ENCODE measurements around the gene PDIA2. TPM values are rescaled to one million over a fixed set of nuclear protein-coding genes. Genes with fewer than 3 reads are reported as not detected.

Gene PDIA2
- total and polyA plus RNA-seq, 2 donors: 0.14 to 1.8 TPM

DNA sequence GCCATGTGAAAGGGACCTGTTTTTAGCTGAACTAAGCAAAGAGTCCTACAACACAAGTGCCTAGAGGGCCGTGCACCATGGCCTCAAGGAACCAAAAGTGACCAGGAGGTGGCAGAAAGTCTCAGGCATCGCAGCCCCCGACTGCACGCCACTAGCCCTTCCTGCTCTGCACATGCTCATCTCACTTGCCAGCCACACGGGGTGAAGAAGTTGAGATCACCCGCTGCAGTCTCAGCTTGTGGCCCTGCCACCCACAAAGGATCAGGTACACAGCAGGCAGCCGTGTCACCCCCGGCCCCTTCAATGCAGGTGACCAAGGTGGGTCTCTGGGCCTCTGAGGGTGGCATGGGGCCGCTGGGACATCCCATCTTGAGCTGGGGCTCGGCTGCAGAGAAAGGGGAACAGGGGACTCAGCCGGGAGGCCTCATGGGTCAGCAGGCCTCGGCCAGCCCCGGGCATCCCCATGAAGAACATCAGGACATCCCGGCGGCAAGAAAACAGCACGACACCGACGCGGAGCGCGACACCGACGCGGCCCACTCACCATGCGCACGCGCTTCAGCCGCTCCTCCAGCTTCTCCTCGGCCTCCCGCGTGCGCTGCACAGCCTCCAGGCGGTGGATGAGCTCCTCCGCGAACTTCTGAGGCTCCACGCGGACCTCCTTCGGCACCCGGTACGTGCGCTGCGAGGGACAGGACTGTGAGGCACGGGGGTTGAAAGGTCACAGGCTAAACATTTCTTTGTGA, 21.0 kb downstream of the PDIA2 start:
- 97% methylated on average over 43 of the region's 43 CpGs for WGBS
- Histone ChIP-seq H3K27me3 (ENCODE audit: control insufficient read depth in 2 of 2, insufficient read depth in 1 of 2, low read length in 1 of 2) (no peaks in the 10 kb centered on the region), H3K4me3 (ENCODE audit: low read length in 2 of 2) (no peak overlapping the region), H3K27ac (ENCODE audit: low read depth in 1 of 2, low read length in 1 of 2) (no peak overlapping the region), H3K4me1 (ENCODE audit: control insufficient read depth in 2 of 2, insufficient read depth in 2 of 2, low read length in 2 of 2) (peaks cover 0 to 18% of the 10 kb centered on the region in 2 donors), H3K36me3 (ENCODE audit: control insufficient read depth in 2 of 2, insufficient read depth in 2 of 2, low read length in 1 of 2) (peaks cover 37 to 64% of the 10 kb centered on the region in 2 donors), H3K9me3 (ENCODE audit: control insufficient read depth in 2 of 2, insufficient read depth in 1 of 2, low read length in 1 of 2) (no peaks in the 10 kb centered on the region)
- no peak for DNase-seq (ENCODE audit: low read depth in 6 of 9, low spot score in 9 of 9)

DNA sequence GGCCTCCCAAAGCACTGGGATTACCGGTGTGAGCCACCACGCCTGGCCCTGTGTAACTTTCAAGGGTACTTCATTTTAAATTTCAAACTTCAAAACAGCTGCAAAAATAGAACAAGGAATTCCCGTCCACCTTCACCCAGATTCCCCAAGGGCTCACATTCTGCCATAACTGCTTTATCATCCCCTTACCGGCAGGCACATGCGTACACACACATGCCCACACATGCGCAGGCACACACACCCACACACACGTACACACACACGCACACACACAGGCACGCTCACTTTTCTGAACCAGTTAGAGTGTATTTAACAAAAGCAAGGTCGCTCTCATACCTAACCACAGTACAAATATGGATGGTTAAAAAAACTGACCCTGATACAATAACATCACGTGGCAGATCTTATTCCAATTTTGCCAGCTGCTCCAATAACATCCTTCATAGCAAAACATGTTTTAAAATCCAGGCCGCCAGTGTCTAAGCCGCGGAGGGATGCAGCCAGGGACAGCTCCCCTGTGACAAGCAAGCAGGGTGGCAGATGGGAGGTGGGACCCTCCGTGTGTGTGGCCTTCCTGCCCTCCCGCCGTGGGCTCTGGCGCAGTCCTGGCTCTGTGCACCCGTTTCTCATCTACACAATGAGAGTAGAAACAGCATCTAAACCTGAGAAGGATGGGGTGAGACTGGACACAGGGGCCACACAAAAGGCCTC, 23.1 kb downstream of the PDIA2 start:
- peaks cover 37 to 63% of the 10 kb centered on the region in 2 donors for H3K36me3 ChIP-seq (ENCODE audit: control insufficient read depth in 2 of 2, insufficient read depth in 2 of 2, low read length in 1 of 2)
- no peaks in the 10 kb centered on the region for H3K9me3 ChIP-seq (ENCODE audit: control insufficient read depth in 2 of 2, insufficient read depth in 1 of 2, low read length in 1 of 2)
- DNase-seq (ENCODE audit: low read depth in 6 of 9, low spot score in 9 of 9): no peak
- no peak overlapping the region for H3K4me3 ChIP-seq (ENCODE audit: low read length in 2 of 2)
- 92% methylated on average over 19 of the region's 19 CpGs for WGBS
- H3K27ac ChIP-seq (ENCODE audit: low read depth in 1 of 2, low read length in 1 of 2): no peak overlapping the region
- no peaks in the 10 kb centered on the region for H3K27me3 ChIP-seq (ENCODE audit: control insufficient read depth in 2 of 2, insufficient read depth in 1 of 2, low read length in 1 of 2)
- peaks cover 0 to 28% of the 10 kb centered on the region in 2 donors for H3K4me1 ChIP-seq (ENCODE audit: control insufficient read depth in 2 of 2, insufficient read depth in 2 of 2, low read length in 2 of 2)

DNA sequence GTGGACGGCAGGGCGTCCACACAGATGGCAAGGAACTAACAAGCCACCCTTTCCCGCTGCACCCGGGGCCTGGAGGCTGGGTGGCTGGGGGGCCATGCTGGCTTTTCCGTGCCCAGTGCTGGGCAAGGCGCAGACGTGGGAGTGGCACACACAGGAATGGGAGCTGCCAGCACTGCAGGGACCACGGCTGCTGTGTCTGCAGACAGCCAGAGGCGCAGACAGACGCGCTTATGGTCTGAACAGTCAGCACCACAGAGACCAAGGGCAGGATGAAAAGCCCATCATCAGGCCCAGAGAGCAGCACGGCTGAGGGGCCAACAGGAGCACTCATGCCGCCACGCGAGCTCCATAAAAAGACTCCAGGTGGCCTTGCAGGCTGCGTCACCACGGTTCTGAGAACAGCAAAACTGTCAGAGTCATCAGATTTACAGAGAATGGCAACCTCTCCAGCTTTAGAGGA, 24.0 kb downstream of the PDIA2 start:
- H3K27ac ChIP-seq (ENCODE audit: low read depth in 1 of 2, low read length in 1 of 2): no peak overlapping the region
- peaks cover 41 to 68% of the 10 kb centered on the region in 2 donors for H3K36me3 ChIP-seq (ENCODE audit: control insufficient read depth in 2 of 2, insufficient read depth in 2 of 2, low read length in 1 of 2)

DNA sequence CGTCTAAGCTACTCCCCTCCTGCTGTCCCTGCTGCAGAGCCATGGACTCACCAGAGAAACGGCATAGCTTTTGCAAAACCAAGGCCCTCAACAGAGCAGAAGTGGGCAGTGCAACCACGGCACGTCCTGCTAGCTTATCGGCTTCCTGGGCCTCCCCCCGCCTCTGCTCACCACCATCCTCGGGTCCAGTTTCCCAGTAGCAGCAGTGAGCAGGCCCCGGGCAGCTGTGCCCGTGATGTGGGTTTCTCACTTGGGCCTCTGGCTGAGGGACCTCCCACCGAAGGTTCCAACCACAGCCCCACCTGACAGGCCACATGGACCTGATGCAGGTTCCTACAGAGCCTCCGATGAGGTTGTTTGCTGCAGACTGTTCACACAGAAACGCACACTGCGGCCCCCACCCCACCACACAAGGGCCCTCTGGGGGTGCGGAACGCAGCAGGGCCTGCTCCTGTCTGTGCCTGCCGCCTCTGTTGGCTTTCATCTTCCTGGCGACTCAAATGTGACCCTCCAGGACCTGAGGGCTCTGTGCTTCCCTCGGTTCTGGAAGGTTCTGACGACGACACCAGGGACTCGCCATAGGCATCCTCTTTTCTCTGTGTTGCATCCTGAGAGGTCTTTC, 24.8 kb downstream of the PDIA2 start:
- Histone ChIP-seq H3K27me3 (ENCODE audit: control insufficient read depth in 2 of 2, insufficient read depth in 1 of 2, low read length in 1 of 2) (no peaks in the 10 kb centered on the region), H3K4me3 (ENCODE audit: low read length in 2 of 2) (no peak overlapping the region), H3K27ac (ENCODE audit: low read depth in 1 of 2, low read length in 1 of 2) (no peak overlapping the region), H3K9me3 (ENCODE audit: control insufficient read depth in 2 of 2, insufficient read depth in 1 of 2, low read length in 1 of 2) (no peaks in the 10 kb centered on the region), H3K36me3 (ENCODE audit: control insufficient read depth in 2 of 2, insufficient read depth in 2 of 2, low read length in 1 of 2) (peaks cover 39 to 72% of the 10 kb centered on the region in 2 donors), H3K4me1 (ENCODE audit: control insufficient read depth in 2 of 2, insufficient read depth in 2 of 2, low read length in 2 of 2) (peaks cover 4 to 32% of the 10 kb centered on the region in 2 donors)
- WGBS: 94% methylated on average over 21 of the region's 21 CpGs
- peak in 1 of 9 donors; percentile 19 for DNase-seq (ENCODE audit: low read depth in 6 of 9, low spot score in 9 of 9)

More for the DNA sequence above, 24.0 kb downstream of the PDIA2 start:
- Histone ChIP-seq H3K4me1 (ENCODE audit: control insufficient read depth in 2 of 2, insufficient read depth in 2 of 2, low read length in 2 of 2) (peaks cover 0 to 28% of the 10 kb centered on the region in 2 donors), H3K27me3 (ENCODE audit: control insufficient read depth in 2 of 2, insufficient read depth in 1 of 2, low read length in 1 of 2) (no peaks in the 10 kb centered on the region), H3K4me3 (ENCODE audit: low read length in 2 of 2) (no peak overlapping the region), H3K9me3 (ENCODE audit: control insufficient read depth in 2 of 2, insufficient read depth in 1 of 2, low read length in 1 of 2) (no peaks in the 10 kb centered on the region)
- DNase-seq (ENCODE audit: low read depth in 6 of 9, low spot score in 9 of 9): peak in 1 of 9 donors; percentile 22
- 96% methylated on average over 17 of the region's 17 CpGs for WGBS

DNA sequence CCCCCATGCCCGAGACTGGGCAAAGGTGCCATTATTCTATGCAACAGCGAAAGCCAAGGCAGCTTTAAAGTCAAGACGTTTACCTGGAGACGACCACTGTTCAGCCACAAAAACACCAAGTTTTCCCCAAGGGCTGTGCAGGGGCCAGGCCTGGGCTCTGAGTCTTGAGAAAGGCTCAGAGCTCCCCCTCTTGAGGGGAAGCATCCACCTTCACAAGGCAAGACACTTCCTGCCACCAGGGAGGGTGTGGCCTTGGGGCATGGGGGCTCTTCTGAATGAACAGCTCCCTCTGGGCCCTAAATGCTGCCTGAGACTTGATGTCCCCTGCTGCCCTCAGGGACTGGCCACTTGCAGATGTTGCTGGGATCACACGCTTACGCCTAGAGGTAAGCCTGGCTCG, 26.5 kb downstream of the PDIA2 start:
- H3K36me3 ChIP-seq (ENCODE audit: control insufficient read depth in 2 of 2, insufficient read depth in 2 of 2, low read length in 1 of 2): peaks cover 48 to 73% of the 10 kb centered on the region in 2 donors
- H3K4me3 ChIP-seq (ENCODE audit: low read length in 2 of 2): no peak overlapping the region
- H3K27ac ChIP-seq (ENCODE audit: low read depth in 1 of 2, low read length in 1 of 2): no peak overlapping the region
- peaks cover 4 to 32% of the 10 kb centered on the region in 2 donors for H3K4me1 ChIP-seq (ENCODE audit: control insufficient read depth in 2 of 2, insufficient read depth in 2 of 2, low read length in 2 of 2)
- no peaks in the 10 kb centered on the region for H3K27me3 ChIP-seq (ENCODE audit: control insufficient read depth in 2 of 2, insufficient read depth in 1 of 2, low read length in 1 of 2)
- WGBS: 60% methylated on average over 7 of the region's 7 CpGs
- H3K9me3 ChIP-seq (ENCODE audit: control insufficient read depth in 2 of 2, insufficient read depth in 1 of 2, low read length in 1 of 2): no peaks in the 10 kb centered on the region
- DNase-seq (ENCODE audit: low read depth in 6 of 9, low spot score in 9 of 9): peak in 6 of 9 donors; percentile 21 to 75 (median 41)

DNA sequence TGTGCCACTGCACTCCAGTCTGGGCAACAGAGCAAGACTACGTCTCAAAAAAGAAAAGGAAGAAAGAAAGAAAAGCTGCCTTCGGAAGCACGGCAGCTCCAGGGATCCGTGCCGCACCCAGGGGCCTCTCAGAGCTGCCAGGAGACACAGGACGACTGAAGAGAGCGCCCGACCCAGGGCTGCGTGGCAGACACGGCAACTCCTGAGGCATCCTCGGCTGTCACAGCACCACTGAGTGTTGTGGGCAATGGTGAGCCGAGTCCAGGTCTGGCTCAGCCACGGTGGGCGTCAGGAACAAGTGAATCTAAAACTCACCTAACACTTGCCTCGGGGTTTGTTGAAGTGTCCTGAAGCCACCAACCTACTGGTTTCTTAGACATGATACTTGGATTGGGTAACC, 28.8 kb downstream of the PDIA2 start:
- no peaks in the 10 kb centered on the region for H3K9me3 ChIP-seq (ENCODE audit: control insufficient read depth in 2 of 2, insufficient read depth in 1 of 2, low read length in 1 of 2)
- peaks cover 4 to 32% of the 10 kb centered on the region in 2 donors for H3K4me1 ChIP-seq (ENCODE audit: control insufficient read depth in 2 of 2, insufficient read depth in 2 of 2, low read length in 2 of 2)
- no peak overlapping the region for H3K27ac ChIP-seq (ENCODE audit: low read depth in 1 of 2, low read length in 1 of 2)
- H3K36me3 ChIP-seq (ENCODE audit: control insufficient read depth in 2 of 2, insufficient read depth in 2 of 2, low read length in 1 of 2): peaks cover 48 to 60% of the 10 kb centered on the region in 2 donors
- no peak for DNase-seq (ENCODE audit: low read depth in 6 of 9, low spot score in 9 of 9)
- no peaks in the 10 kb centered on the region for H3K27me3 ChIP-seq (ENCODE audit: control insufficient read depth in 2 of 2, insufficient read depth in 1 of 2, low read length in 1 of 2)
- 98% methylated on average over 15 of the region's 15 CpGs for WGBS
- no peak overlapping the region for H3K4me3 ChIP-seq (ENCODE audit: low read length in 2 of 2)

DNA sequence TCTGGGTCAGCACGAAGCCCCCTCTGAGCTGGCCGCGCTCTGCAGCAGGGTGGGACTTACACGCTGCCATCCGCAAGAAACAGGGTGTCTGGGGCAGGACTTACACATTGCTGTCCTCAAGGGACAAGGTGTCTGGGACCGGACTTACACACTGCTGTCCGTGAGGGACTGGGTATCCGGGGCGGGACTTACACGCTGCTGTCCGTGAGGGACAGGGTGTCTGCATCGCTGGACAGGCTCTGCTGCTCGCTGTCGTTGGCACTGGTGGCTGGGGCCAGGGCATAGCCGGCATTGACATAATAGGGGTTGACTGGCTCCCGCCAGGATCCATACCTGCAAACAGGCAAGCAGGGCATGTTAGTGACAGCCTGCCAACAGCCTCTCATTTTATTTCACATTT, 31.4 kb downstream of the PDIA2 start:
- no peak for DNase-seq (ENCODE audit: low read depth in 6 of 9, low spot score in 9 of 9)

DNA sequence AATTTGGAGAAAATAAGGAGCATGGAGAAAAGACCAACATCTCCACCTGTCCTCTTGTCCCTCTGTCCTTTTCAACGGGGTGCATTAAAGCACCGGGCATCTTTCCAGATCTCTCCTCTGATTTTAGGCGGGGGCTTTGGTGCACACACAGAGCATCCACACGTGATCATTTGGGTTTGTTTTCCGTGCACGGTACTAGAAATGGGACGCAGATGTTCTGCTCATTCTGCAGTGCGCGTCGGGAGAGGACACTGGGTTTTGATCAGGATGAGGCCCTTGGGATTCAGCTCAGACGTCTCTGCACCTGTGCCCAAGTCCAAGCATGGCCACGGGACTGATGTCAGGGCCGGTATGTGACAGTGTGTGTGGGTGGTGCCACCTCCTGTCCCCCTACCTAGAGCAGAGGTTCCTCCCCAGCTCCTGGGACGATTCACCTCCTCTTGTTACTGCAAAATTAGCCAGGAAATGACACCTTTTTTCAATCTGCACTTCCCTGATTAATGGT, 31.9 kb downstream of the PDIA2 start:
- WGBS: 93% methylated on average over 14 of the region's 14 CpGs
- no peaks in the 10 kb centered on the region for H3K9me3 ChIP-seq (ENCODE audit: control insufficient read depth in 2 of 2, insufficient read depth in 1 of 2, low read length in 1 of 2)
- H3K27ac ChIP-seq (ENCODE audit: low read depth in 1 of 2, low read length in 1 of 2): no peak overlapping the region
- H3K4me3 ChIP-seq (ENCODE audit: low read length in 2 of 2): no peak overlapping the region
- H3K4me1 ChIP-seq (ENCODE audit: control insufficient read depth in 2 of 2, insufficient read depth in 2 of 2, low read length in 2 of 2): peaks cover 4 to 15% of the 10 kb centered on the region in 2 donors
- DNase-seq (ENCODE audit: low read depth in 6 of 9, low spot score in 9 of 9): no peak
- peaks cover 52 to 54% of the 10 kb centered on the region in 2 donors for H3K36me3 ChIP-seq (ENCODE audit: control insufficient read depth in 2 of 2, insufficient read depth in 2 of 2, low read length in 1 of 2)
- no peaks in the 10 kb centered on the region for H3K27me3 ChIP-seq (ENCODE audit: control insufficient read depth in 2 of 2, insufficient read depth in 1 of 2, low read length in 1 of 2)

More for the DNA sequence above, 31.4 kb downstream of the PDIA2 start:
- H3K27ac ChIP-seq (ENCODE audit: low read depth in 1 of 2, low read length in 1 of 2): no peak overlapping the region
- no peaks in the 10 kb centered on the region for H3K27me3 ChIP-seq (ENCODE audit: control insufficient read depth in 2 of 2, insufficient read depth in 1 of 2, low read length in 1 of 2)
- H3K36me3 ChIP-seq (ENCODE audit: control insufficient read depth in 2 of 2, insufficient read depth in 2 of 2, low read length in 1 of 2): peaks cover 47 to 54% of the 10 kb centered on the region in 2 donors
- peaks cover 4 to 19% of the 10 kb centered on the region in 2 donors for H3K4me1 ChIP-seq (ENCODE audit: control insufficient read depth in 2 of 2, insufficient read depth in 2 of 2, low read length in 2 of 2)
- 97% methylated on average over 16 of the region's 16 CpGs for WGBS
- H3K4me3 ChIP-seq (ENCODE audit: low read length in 2 of 2): no peak overlapping the region
- no peaks in the 10 kb centered on the region for H3K9me3 ChIP-seq (ENCODE audit: control insufficient read depth in 2 of 2, insufficient read depth in 1 of 2, low read length in 1 of 2)

Data from thymus (tissue), 11 donors.